Activated CD8-positive, alpha-beta memory T cell treated with anti-CD3 and anti-CD28 coated beads for 48 hours (primary cell): ENCODE results near the gene METTL15.
"Not testable (repeated sequence)": the region's sequence is repeated elsewhere in the genome, so short reads cannot be mapped to it uniquely, and the experiment has no call there.

Source experiments
- DNase-seq, 3 experiments: peaks; one replicate each; pipeline ENCODE4 v3.0.0-alpha.2; 2020; ENCODE audit warnings: low read depth in 2 of 3, low spot score in 2 of 3

Gene METTL15, protein sequence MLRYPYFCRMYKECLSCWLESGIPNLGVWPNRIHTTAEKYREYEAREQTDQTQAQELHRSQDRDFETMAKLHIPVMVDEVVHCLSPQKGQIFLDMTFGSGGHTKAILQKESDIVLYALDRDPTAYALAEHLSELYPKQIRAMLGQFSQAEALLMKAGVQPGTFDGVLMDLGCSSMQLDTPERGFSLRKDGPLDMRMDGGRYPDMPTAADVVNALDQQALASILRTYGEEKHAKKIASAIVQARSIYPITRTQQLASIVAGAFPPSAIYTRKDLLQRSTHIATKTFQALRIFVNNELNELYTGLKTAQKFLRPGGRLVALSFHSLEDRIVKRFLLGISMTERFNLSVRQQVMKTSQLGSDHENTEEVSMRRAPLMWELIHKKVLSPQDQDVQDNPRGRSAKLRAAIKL

GRCh38 chr11:28107750-28108618 lies at the start of gene METTL15, which contains the start of gene KIF18A:
METTL15 (plus strand) TSS chr11:28108388; CDS start chr11:28113335, 4,947 bp downstream.
KIF18A (minus strand) TSS chr11:28108156; CDS start chr11:28097947, 10,209 bp downstream.
- peak; percentile 96 to 98 (median 97) for DNase-seq

- no peak for DNase-seq
Observed at GRCh38 chr11:28071305-28071704, 36.9 kb upstream of the METTL15 start.

GRCh38 chr11:28072321-28072720 lies 35.9 kb upstream of the METTL15 start:
- no peak for DNase-seq

DNA sequence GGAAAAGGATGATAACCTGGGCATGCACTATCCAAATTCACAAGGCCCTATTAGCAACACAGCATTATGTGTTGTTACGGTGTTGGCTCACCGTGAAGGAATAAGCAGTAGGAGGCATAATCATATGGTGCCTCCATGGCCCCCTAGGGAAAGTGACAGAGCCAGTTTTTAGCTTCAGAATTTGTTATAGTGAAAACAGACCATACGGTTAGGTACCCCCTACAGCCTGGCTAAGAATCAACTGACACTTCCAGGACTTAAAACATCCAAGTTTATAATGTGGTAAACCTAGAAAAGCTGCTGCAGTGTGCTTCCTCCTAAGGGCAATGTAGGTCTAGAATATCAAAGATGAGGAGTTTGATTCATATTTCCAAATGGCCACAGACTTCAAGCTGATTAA lies 30.7 kb upstream of the METTL15 start:
- DNase-seq: no peak

DNA sequence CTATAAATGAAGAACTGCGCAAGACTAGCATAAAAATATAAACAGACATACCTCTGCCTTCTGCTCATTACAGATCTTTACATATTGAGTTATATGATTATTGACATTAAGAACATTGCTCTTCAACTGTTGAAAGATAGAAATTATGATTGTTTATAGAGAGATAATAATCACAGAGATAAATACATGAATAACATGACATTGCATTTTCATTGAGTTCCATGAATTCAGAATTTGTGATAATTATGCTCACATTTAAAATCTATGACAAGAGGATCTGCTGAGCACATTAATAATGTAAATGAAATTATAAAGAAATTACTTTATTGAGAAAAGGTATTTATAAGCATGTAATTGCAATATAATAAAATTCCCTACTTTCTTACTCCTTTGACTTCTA lies 25.1 kb upstream of the METTL15 start:
- DNase-seq: no peak

DNA sequence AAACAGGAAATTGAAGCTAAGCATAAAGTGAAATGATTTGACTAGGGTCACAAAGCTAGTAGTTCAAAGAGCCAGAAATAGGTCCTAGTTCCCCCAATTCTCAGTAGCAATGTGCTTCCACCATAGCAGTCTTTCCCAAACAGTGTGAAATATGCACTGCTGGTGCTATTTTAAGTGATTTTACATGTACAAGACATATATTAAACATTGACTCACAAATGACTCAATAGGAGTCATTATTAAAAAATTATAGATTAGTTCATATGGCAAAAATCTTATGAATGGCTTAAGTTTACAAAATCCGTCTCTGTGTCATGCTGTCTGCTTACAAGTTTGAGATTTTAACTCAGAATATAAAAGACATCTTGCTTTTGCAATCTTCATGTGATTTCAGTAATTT lies 21.6 kb upstream of the METTL15 start:
- DNase-seq: no peak

DNA sequence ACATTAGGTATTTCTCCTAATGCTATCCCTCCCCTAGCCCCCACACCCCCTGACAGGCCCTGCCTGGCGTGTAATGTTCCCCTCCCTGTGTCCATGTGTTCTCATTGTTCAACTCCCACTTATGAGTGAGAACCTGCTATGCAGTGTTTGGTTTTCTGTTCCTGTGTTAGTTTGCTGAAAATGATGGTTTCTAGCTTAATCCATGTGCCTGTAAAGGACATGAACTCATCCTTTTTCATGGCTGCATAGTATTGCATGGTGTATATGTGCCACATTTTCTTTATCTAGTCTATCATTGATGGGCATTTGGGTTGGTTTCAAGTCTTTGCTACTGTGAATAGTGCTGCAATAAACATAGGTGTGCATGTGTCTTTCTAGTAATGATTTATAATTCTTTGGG lies 21.0 kb upstream of the METTL15 start:
- not testable (repeated sequence) for DNase-seq

GRCh38 chr11:28087693-28088092 lies 20.5 kb upstream of the METTL15 start:
- not testable (repeated sequence) for DNase-seq

GRCh38 chr11:28089378-28089777 lies 18.8 kb upstream of the METTL15 start:
- DNase-seq: no peak

DNA sequence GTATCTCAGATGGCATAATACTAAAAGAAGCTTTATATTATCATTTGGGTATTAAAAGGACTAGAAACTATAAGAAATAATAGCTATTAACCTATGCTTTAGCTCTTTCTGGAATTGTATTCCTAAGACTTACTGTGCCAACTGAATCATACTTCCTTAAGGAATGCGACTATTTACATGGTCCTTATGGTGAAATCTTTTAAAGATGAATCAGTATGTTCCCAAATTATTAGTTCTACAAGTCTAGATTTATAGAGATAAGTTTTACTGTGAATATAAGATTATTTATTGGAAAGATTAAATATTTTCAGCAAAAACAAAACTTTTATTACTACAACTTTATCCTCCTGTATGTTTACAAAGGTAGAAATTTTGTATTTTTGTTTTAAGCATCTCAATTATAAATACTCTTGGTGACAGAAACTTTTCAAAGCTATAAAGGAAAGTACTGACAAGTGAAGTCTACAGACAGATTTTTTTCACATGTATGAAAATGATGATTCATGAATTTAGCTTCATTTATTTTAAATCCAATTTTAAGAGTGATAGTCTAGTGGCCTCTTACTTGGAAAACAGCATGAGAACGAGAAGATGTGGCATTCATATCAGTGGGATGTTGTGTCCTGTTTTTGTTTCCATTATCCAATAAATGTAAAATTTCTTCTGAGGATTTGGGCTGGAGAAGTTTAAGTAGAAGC lies 18.0 kb upstream of the METTL15 start:
- DNase-seq: no peak

- no peak for DNase-seq
Observed at GRCh38 chr11:28092786-28093185, 15.4 kb upstream of the METTL15 start.

DNA sequence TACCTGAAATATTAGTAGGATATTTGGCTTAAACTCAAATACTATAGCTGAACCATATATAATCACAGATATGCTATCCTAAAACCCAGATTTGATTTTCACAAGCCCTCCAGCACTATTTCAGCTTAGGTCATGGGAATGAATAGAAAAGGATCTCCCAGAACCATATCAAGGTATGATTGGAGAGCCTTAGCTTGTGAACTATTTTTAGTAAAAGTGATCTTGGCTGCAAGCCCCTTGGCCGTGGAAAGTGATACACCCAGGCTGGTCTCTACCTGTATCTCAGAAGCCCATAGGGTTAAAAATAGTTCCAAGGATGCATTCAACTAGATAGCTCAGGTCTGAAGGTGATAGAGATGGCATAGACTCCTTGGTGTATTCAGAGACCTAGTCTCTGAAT lies 9.9 kb upstream of the METTL15 start:
- DNase-seq: no peak

- DNase-seq: no peak
Observed at GRCh38 chr11:28099715-28100114, 8.5 kb upstream of the METTL15 start.

DNA sequence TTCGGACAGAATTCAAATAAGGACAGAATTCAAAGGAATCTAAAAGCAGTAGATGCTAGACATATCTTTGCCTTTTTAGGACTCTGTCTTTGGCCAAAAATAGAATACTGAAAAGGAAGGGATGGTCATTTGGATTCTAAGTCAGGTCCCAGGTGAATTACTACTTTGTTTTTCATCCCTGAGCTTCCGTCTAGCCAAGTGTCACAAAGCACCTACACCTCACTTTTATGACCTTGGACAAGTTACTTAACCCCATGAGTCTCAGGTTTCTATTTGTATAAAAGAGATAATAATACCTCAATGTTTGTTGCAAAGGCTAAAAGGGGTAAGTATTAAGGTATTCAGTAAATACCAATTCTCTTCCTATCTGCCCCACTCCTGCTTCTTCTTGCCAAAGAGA lies 7.5 kb upstream of the METTL15 start:
- no peak for DNase-seq

DNA sequence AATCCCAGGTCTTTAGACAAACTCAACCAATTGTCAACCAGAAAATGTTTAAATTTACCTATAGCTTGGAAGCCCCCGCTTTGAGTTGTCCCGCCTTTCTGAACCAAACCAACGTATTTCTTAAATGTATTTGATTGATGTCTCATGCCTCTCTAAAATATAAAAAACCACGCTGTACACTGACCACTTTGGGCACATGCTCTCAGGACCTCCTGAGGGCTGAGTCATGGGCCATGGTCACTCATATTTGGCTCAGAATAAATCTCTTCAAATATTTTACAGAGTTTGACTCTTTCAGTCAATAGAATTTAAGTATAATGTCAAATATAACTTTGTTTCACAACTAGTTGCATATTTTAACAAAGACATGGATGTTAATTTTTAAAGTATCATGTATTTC lies 5.9 kb upstream of the METTL15 start:
- DNase-seq: not testable (repeated sequence)

- DNase-seq: no peak
Observed at GRCh38 chr11:28104425-28104824, 3.8 kb upstream of the METTL15 start.

- DNase-seq: no peak
Observed at GRCh38 chr11:28104984-28105383, 3.2 kb upstream of the METTL15 start.

DNA sequence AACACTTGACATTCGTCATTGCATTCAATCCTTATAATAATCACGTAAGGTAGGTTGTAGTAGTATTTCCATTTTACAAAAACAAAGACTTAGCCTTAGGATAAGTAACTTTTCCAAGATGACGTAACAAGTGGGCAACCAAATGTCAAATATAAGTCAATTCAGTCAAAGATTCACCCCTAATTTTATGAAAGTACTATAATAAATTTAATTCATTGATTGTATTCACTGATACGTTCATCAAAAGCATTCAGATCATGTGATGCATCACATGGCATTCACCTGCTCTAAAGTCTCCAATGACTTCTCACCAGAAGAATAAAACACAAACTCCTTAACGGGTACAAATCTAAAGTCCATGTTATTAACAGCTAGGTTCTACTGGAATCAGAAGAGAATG lies 2.3 kb upstream of the METTL15 start:
- DNase-seq: no peak

- no peak for DNase-seq
Observed at GRCh38 chr11:28106353-28107043, 1.7 kb upstream of the METTL15 start.

- DNase-seq: no peak
Observed at GRCh38 chr11:28107191-28107749, 918 bp upstream of the METTL15 start.

GRCh38 chr11:28108958-28109357 lies 770 bp downstream of the METTL15 start:
- DNase-seq: no peak
